ENCODE data around the gene C22orf42.
"Not testable (repeated sequence)": the region's sequence is repeated elsewhere in the genome, so short reads cannot be mapped to it uniquely, and the experiment has no call there.

C22orf42 gene, protein sequence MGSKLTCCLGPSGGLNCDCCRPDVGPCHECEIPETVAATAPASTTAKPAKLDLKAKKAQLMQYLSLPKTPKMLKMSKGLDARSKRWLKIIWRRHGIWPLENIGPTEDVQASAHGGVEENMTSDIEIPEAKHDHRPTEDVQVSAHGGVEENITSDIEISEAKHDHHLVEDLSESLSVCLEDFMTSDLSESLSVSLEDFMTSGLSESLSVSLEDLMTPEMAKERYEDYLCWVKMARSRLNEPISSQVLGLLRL

DNA sequence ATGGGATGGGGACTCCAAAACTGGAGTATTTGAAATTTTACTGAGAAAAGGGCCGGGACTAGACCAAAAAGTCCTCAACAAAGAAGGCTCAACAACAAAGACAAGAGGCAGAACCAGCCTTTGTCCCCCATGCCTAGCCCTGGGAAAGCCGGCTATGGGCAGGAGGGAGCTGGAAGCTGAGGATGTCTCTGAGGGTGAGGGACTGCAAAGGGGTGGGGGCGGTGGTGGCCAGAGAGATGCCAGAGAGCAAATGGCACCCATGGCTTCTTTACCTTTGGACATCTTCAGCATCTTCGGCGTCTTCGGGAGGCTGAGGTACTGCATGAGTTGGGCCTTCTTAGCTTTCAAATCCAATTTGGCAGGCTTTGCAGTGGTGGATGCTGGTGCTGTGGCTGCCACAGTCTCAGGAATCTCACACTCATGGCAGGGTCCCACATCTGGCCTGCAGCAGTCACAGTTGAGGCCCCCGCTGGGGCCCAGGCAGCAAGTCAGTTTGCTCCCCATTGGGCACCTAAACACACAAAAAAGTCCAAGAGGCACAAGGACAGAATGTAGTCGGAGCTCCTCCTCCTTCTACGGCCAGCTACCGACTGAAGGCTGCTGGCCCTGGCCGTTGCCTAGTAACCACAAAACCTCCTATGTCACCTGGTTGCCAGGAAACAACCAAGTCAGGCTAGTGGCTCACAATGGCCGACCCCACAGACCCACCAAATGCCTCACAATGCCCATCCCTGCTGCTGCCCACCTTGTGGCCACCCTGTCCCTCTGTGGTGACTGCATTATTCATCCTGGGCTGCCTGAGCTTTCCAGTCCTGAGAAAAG lies at the start of gene C22orf42:
C22orf42 (minus strand) TSS at position 592 of the 822 bp plus-strand sequence; CDS start at position 504, 88 bp downstream.
- in situ Hi-C loops (cut with MboI; ENCODE audit: low sequenced_read_pairs), result no loop called here

DNA sequence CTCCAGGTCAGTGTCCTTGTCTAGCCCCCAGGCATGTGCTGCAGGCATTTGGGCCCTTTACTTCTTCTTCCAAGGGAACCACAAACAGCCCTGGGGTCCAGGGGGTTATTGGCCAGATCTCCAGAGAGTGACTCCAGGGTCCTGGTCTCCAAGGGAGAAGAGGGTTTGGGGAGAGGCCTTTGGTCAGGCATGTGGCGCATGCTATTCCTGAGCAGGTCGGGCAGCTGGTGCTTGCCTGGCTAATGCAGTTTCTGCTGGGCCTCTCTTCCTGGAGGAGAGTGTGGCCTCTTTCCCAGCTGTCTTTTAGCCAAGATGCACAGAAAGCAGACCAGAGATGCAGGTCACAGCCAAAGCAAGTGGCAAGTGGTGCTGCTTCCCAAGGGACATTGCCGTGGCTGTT lies 49.6 kb upstream of the C22orf42 start:
- in situ Hi-C loops (cut with MboI; ENCODE audit: low sequenced_read_pairs), result no loop called here

DNA sequence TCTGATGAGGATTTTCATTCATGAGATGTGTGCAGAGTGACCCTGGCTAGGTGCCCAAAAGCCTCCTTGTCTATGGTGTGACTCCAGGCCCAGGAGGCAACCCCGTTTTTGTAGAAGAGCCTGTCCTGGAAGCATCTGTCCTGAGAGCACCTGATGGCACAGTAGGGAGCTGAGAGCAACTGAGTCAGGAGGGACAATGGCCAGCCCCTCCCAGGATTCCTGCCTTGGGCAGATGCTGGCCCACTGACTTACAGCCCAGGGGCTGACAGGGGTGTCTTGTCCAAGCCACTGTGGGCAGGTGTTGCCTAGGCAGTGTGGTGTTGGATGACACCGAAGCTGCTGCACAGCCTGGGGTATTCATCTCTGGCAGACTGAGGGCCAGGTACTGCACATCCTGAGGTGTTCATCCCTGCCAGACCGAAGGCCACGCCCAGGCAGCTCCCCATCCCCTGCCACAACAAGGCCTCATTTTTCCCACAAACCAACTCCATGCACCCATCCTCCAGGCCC lies 48.9 kb upstream of the C22orf42 start:
- in situ Hi-C loops (cut with MboI; ENCODE audit: low sequenced_read_pairs), result no loop called here

DNA sequence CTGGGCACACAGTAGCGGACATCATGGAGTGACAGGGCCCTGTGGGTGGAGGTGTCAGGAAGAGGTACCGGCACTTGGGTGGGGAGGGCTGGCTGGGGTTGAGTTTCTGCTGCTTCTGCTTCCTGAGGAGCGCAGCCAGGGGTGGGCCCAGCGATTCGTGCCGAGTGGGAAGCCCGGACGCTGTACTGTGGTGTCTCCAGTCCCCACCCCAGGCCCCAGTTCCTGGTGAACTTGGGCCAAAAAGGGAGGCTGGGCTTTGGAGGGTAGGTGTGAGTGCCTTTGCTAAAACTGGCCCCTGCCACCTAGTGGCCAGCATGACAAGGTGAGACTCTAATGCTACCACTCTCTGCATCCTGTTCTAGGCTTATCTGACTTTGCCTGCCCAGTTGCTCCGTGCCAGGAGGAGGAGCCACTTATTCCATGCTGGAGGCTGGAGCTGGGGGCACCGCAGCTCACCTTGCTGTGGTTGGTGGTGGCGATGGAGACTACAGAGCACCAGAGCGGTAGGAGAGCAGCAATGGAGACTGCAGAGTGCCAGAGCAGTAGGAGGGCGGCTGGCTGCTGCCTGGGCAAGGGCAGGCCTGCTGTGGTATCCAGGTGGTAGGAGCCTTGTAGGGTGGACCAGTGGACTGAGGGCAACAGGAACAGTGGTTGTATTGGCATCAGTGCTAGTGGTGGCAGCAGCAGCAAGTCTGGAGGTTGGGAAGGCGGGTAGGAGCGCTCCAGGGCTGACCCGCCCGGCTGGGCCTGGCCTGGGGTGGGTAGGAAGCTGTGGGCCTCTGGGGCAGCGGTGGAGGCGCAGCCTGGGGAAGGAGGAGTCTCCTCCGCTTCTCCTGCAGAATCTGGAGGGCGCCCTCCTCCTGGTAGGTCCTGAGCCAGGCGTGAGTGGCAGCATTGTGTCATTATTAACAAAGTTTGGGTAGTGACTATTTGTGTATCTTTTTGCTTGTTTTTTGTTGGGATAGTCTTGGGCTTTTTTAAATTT lies 48.0 kb upstream of the C22orf42 start:
- in situ Hi-C loops (cut with MboI; ENCODE audit: low sequenced_read_pairs), result no loop called here

DNA sequence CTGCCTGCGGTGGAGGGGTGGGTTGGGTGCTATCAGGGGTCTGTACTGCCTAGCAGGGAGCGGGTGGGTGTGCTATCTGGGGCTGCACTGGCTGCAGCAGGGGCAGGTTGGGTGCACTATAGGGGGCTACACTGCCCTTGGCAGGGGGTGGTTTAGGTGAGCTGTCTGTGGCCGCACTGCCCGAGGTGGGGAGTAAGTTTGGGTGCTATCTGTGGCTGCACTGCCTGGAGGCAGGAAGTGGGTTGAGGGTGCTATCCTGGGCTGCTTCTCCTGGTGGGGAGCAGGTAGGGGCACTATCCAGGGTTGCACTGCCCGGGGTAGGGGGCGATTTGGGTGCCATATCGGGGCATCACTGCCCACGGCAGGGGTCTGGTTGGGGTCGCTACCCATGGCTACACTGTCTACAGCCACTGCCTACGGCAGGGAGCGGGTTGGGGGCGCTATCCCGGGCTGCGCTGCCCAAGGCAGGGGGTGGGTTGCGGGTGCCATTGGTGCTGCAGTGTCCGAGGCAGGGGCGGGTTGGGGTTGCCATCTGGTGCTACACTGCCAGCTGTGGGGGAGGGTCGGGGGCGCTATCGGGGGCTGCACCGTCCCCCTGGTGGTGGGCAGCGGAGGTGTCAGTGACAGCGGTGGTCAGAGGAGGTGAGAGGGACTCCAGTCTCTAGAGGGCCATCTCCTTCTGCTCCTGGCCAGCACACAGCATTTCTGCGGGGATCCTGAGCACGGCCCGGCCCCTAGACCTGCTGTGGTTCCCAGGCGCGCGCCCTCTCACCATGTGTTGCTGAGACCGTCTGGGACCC lies 47.1 kb upstream of the C22orf42 start:
- in situ Hi-C loops (cut with MboI; ENCODE audit: low sequenced_read_pairs), result no loop called here

DNA sequence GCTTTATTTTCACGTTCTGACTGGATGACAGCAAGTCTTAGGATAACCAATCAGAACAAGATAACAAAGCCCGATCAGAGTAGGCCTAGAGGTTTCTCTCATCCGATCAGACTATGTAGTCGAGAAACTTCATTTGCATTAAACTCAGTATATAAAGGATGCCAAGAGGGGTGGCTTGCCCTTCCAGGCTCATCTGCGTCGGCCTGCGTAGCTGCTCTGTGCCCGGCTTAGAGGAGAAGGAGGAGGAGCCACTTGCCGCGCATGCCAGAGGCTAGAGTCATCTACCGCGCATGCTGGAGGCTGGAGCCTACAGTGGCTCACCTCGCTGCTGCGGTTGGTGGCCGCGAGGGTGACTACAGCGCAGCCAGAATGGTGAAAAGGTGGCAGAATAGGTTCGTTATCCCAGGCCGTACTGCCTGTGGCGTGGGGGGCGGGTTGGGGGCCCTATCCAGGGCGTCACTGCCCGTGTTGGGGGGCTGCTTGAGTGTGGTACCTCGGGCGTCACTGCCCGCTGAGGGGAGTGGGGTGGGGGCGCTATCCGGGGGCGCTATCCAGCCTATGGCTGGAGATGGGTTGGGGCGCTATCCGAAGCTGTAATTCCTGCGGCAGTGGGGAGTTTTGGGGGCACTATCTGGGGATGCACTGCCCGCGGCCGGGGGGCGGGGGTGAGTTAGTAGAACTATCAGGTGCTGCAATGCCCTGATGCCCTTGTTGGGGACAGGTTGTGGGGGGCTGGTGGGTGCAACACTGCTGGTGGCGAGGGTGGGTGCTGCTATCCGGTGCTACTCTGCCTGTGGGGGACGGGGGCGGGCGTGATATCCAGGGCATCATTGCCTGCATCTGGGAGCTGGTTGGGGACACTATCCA lies 46.0 kb upstream of the C22orf42 start, which contains the start of gene RFPL2:
RFPL2 (minus strand) TSS at position 218 of the 867 bp plus-strand sequence. CDS start 2,622 bp downstream, outside the sequence.
- in situ Hi-C loops (cut with MboI; ENCODE audit: low sequenced_read_pairs), result no loop called here

DNA sequence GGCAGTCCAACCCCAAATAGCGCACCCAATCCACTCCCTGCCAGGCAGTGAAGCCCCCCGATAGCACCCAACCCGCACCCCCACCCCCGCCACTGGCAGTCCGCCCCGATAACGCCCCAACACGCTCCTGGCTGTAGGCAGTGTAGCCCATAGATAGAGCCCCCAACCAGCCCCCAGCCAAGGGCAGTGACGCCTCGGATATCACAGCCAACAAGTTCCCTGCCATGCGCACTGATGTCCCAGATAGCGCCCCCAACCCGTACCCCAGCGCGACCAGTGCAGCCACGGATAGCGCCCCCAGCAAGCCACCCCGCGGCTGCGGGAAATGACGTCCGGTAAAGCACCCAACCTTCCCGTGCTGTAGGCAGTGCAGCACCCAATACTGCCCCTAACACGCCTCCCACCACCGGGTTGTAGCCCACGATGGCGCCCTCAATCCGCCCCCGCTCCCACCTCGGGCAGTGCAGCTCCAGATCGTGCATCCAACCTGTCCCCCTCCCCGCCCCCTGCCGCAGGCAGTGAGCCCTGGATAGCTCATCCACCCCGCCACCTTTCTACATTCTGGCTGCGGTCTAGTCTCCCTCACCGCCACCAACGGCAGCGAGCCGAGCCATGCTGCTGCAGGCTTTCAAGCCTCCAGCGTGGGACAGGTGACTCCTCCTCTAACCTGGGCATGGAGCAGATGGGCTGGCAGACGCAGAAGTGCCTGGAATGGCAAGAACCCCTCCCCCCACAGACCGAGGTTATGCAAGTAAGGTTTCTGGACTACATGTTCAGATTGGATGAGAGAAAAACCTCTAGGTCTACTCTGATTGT lies 45.1 kb upstream of the C22orf42 start:
- in situ Hi-C loops (cut with MboI; ENCODE audit: low sequenced_read_pairs), result no loop called here

DNA sequence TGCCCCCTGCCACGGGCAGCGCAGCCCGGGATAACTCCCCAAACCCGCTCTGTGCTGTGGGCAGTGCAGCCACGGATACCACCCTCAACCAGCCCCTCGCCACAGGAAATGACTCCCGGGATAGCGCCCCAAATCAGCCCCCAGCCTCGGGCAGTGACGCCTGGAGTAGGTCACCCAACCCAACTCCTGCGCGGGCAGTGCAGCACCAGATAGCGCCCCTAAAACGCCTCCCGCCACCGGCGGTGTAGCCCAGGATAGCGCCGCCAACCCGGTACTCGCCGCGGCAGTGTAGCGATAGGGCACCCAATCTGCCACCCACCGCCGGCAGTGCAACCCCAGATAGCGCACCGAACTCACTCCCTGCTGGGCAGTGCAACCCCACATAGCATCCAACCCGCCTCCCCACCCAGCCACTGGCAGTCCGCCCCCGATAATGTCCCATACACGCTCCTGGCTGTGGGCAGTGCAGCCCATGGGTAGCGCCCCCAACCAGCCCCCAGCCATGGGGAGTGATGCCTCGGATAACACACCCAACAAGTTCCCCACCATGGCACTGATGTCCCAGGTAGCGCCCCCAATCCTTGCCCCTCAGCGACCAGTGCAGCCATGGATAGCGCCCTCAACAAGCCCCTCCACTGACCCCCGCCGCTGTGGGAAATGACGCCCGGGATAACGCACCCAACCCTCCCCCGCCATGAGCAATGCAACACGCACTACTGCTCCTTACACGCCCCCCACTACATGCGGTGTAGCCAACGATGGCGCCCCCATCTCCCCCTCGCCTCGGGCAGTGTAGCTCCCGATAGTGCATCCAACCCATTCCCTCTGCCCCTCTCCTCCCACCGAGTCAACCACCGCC lies 44.3 kb upstream of the C22orf42 start:
- in situ Hi-C loops (cut with MboI; ENCODE audit: low sequenced_read_pairs), result no loop called here

DNA sequence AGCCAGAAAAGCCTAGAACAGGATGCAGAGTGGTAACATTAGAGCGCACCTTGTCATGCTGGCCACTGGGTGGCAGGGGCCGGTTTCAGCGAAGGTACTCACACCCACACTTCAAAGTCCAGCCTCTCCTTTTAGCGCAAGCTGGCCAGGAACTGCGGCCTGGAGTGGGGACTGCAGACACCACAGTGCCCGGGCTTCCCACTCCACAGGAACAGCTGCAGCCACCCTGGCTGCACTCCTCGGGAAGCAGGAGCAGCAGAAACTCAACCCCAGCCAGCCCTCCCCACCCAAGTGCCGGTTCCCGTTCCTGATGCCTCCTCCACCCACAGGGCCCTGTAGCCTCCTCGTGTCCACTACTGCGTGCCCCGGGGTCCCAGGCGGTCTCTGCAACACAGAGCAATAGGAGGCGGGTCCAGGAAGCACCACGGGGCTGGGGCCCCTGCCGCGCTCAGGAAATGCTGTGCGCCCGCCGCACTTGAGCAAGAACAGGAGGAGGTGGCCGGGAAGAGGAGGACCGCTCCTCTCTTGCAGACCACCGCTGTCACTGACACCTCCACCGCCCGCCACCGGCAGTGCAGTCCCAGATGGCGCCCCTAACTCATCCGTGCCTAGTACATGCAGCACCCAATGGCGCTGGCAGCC lies 43.6 kb upstream of the C22orf42 start:
- in situ Hi-C loops (cut with MboI; ENCODE audit: low sequenced_read_pairs), result no loop called here

DNA sequence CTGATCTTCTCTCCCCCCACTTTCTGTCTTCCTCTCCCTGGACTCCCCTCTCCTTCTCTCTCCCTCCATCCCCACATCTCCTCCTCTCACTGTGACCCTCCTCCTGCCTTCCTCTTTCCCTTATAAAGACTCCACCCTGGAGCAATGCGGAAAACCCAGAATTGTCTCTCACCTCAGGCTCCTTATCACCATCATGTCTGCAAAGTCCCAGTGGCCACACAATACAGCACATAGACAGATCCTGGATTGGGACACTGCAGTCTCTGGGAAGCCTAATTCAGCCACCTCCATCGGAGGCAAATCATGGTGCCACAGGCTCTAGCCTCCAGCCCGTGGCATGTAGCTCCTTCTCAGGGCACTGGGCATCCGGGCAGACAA lies 43.0 kb upstream of the C22orf42 start:
- in situ Hi-C loops (cut with MboI; ENCODE audit: low sequenced_read_pairs), result no loop called here

DNA sequence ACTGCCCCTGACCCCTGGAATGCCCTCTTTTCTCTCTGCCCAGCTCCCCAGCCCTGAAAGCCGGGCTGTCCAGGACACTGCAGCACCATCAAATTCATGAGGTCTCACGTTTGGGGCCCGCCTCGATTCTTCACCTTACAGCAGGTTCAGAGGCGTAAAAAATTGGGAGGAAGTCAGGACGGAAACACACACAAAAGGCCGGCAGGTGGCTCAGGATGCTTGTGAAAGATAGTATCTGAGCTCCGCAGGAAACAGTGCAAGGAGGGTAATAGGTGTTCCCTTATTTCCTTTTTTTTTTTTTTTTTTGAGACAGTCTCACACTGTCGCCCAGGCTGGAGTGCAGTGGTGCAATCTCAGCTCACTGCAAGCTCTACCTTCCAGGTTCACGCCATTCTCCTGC lies 41.6 kb upstream of the C22orf42 start:
- in situ Hi-C loops (cut with MboI; ENCODE audit: low sequenced_read_pairs), result no loop called here

DNA sequence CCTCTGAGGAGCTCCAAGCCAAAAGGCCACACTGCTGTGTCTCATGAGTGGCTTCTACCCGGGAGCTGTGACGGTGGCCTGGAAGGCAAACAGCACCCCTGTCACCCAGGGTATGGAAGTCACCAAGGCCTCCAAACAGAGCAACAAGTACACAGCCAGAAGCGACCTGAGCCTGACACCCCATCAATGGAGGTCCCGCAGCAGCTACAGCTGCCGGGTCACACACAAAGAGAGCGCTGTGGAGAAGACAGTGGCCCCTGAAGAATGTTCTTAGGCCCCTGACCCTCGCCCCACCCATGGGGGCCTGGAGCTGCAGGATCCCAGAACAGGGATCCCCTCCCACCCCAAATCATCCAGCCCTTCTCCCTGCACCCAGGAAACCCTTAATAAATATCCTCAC lies 40.9 kb upstream of the C22orf42 start:
- in situ Hi-C loops (cut with MboI; ENCODE audit: low sequenced_read_pairs), result no loop called here

DNA sequence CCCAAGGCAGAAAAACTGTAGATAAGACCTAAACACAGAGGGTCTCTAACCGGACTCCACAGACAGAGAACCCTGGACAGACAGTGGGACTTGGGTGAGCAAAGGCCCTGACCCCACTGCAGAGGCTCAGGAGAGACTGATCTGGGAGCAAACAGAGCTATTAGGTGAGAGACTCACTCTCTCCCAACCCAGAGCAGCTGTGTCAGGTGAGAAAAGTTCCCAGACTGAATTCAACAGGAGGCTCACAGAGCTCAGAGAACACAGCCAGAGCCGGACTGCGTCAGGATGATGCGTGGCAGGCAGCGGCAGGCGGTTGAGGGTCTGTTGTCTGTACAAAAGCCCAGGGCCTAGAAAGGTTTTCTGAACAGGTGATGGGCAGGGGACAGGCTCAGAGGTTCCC lies 40.2 kb upstream of the C22orf42 start:
- in situ Hi-C loops (cut with MboI; ENCODE audit: low sequenced_read_pairs), result no loop called here

DNA sequence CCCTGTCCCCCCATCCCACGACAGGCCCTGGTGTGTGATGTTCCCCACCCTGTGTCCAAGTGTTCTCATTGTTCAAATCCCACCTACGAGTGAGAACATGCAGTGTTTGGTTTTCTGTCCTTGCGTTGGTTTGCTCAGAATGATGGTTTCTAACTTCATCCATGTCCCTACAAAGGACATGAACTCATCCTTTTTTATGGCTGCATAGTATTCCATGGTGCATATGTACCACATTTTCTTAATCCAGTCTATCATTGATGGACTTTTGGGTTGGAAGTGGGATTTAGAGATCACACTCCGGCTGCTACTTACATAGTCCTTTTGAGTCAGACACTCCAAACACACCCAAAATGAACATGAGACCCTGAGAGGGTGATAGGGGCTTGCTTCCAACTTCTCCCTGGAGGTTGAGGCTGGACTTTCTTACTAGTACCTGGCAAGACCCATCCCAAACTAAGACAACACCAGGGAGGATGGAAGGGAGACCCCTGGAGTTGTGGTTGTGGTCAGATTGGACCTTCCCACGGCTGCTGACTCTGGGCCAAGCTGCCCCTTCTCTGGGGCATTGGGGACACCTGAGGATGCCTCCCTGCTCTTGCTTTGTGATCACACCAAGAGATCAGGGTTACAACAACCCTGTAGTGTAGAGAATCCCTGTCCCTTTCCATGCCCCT lies 38.6 kb upstream of the C22orf42 start:
- in situ Hi-C loops (cut with MboI; ENCODE audit: low sequenced_read_pairs), result not testable (repeated sequence)

DNA sequence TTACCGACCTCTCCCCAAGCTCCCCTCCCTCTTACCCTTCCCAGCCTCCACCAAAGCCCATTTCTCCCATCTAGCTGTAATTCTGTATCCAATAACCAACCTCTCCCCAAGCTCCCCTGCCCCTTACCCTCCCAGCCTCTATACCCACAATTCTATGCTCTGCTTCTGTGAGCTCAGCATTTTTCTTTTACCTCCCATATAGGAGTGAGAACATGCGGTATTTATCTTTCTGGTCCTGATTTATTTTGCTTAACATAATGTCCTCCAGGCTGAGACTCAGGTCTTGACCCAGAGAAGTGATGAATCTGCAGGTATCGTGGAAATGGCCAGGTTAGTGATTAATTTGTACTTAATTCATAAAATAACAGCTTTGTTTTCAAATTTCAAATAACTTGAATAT lies 36.8 kb upstream of the C22orf42 start:
- in situ Hi-C loops (cut with MboI; ENCODE audit: low sequenced_read_pairs), result not testable (repeated sequence)

DNA sequence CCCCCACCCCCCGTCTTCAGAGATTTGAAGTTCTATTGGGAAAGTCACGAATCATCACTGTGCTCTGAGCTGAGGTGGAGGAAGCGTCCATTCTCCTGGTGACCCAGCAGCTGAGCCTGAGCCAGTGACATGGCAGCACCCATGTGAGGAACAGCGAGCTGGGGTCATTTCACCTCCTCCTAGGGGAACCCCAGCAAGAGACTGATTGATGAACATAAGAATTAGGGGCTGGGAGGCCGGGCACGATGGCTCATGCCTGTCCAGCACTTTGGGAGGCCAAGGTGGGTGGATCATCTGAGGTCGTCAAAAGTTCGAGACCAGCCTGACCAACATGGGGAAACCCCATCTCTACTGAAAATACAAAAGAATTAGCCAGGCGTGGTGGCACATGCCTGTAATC lies 34.2 kb upstream of the C22orf42 start:
- in situ Hi-C loops (cut with MboI; ENCODE audit: low sequenced_read_pairs), result not testable (repeated sequence)
